Measurements from ENCODE around the gene ADAM33. TPM values are rescaled to one million over a fixed set of nuclear protein-coding genes. Genes with fewer than 3 reads are reported as not detected.
A peak's percentile ranks its signal among the peaks of the same experiment; 100 is the strongest.

The ADAM33 gene
- total RNA-seq, 1 experiment from 2014 or later: not detected

- TF ChIP-seq, protein P1, sequence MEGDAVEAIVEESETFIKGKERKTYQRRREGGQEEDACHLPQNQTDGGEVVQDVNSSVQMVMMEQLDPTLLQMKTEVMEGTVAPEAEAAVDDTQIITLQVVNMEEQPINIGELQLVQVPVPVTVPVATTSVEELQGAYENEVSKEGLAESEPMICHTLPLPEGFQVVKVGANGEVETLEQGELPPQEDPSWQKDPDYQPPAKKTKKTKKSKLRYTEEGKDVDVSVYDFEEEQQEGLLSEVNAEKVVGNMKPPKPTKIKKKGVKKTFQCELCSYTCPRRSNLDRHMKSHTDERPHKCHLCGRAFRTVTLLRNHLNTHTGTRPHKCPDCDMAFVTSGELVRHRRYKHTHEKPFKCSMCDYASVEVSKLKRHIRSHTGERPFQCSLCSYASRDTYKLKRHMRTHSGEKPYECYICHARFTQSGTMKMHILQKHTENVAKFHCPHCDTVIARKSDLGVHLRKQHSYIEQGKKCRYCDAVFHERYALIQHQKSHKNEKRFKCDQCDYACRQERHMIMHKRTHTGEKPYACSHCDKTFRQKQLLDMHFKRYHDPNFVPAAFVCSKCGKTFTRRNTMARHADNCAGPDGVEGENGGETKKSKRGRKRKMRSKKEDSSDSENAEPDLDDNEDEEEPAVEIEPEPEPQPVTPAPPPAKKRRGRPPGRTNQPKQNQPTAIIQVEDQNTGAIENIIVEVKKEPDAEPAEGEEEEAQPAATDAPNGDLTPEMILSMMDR (conservative IDR thresholded peaks at IDR 0.05): no peak
- no peak for TF ChIP-seq EZH2 (IDR thresholded peaks at IDR 0.05; ENCODE audit: low read depth)
- CTCF ChIA-PET: interaction anchor here (2.6 kb wide), 1 partner anchor 149 kb away, joined by 14 read pairs; no protein-coding TSS in a partner anchor
These were observed 30.6 kb upstream of the ADAM33 start, which contains the start of gene SIGLEC1 for GRCh38 chr20:3712279-3712873. TSS of gene SIGLEC1 (minus strand) at chr20:3712600. CDS start at chr20:3707128, 5,472 bp downstream.

DNA sequence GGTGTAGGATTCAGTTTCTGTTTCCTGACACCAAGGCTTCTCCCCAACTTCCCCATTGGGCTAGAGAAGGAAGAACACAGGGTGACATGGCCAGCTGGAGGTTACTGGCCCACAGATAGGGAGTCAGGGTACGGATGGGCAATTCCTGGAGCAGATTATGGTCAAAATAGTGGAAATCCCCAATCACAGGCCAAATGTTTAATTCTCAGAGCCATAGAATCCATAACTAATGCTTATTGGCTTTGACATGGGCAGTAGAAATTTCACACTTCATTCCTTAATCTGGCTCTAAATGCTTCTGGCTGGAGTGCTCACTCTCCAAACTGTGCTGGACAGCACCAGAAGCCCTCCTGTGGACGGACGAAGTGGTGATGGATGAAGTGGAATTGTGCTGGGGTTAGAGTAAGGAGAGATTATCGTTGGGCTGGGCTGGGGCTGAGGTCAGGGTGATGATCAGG is 29.7 kb upstream of the ADAM33 start:
- H3K4me2 ChIP-seq: no peak overlapping the region
- no peaks in the 10 kb centered on the region for H3K79me2 ChIP-seq (ENCODE audit: low read depth)
- TF ChIP-seq, protein P1 (conservative IDR thresholded peaks at IDR 0.05): no peak
- TF ChIP-seq EZH2 (IDR thresholded peaks at IDR 0.05; ENCODE audit: low read depth): no peak
- H3K4me3 ChIP-seq: no peak overlapping the region
- no peaks in the 10 kb centered on the region for H3K9me2 ChIP-seq (ENCODE audit: insufficient read depth)
- H3K27me3 ChIP-seq (ENCODE audit: insufficient read depth, low read depth): no peaks in the 10 kb centered on the region
- no peaks in the 10 kb centered on the region for H3F3A ChIP-seq (ENCODE audit: insufficient read depth, low read depth)
- no peaks in the 10 kb centered on the region for H4K20me1 ChIP-seq (ENCODE audit: insufficient read depth)
- no peaks in the 10 kb centered on the region for H3K9me3 ChIP-seq (ENCODE audit: insufficient read depth, low read depth)
- H3K27ac ChIP-seq: no peak overlapping the region
- BruUV-seq (replicated peaks): no TSS peak
- ChIA-PET POLR2A (ENCODE audit: unreplicated experiment) (no interaction called here), CTCF (interaction anchor here (0.6 to 2.6 kb wide), 6 partner anchors 14 to 192 kb away, joined by 4 to 14 read pairs (median 8); partner anchors contain the start of gene ADAM33)
- no peak for DNase-seq
- H3K36me3 ChIP-seq (ENCODE audit: low read depth): no peaks in the 10 kb centered on the region
- intact Hi-C loops (cut with micrococcal nuclease; ENCODE audit: unreplicated experiment): loop anchor here (1.0 to 10.0 kb wide), 2 partner anchors 133 to 148 kb away; partner anchors contain the start of gene MAVS
- no peak overlapping the region for H2AFZ ChIP-seq
- no peaks in the 10 kb centered on the region for H3K4me1 ChIP-seq (replicated peaks; ENCODE audit: insufficient read depth)

More at GRCh38 chr20:3712279-3712873, 30.6 kb upstream of the ADAM33 start, which contains the start of gene SIGLEC1:
- intact Hi-C loops (cut with micrococcal nuclease; ENCODE audit: unreplicated experiment): loop anchor here (10.0 kb wide), 1 partner anchor 132 kb away; the partner anchor contains the start of gene MAVS
- no peak within 1 kb of the TSS for H3K4me3 ChIP-seq
- no peak within 1 kb of the TSS for H3K4me2 ChIP-seq
- H4K20me1 ChIP-seq (ENCODE audit: insufficient read depth): no peaks in the 10 kb centered on the region
- no peaks in the 10 kb centered on the region for H3F3A ChIP-seq (ENCODE audit: insufficient read depth, low read depth)
- no peak for DNase-seq
- POLR2A ChIA-PET (ENCODE audit: unreplicated experiment): no interaction called here
- no peaks in the 10 kb centered on the region for H3K79me2 ChIP-seq (ENCODE audit: low read depth)
- H3K9me2 ChIP-seq (ENCODE audit: insufficient read depth): no peaks in the 10 kb centered on the region
- H3K4me1 ChIP-seq (replicated peaks; ENCODE audit: insufficient read depth): no peaks in the 10 kb centered on the region
- no TSS peak for BruUV-seq (replicated peaks)
- H3K36me3 ChIP-seq (ENCODE audit: low read depth): no peaks in the 10 kb centered on the region
- no peaks in the 10 kb centered on the region for H3K27me3 ChIP-seq (ENCODE audit: insufficient read depth, low read depth)
- no peaks in the 10 kb centered on the region for H3K9me3 ChIP-seq (ENCODE audit: insufficient read depth, low read depth)
- no peak within 1 kb of the TSS for H2AFZ ChIP-seq
- H3K27ac ChIP-seq: no peak within 1 kb of the TSS

- DNase-seq: peak in 1 of 2 experiments; percentile 70
- no TSS peak for BruUV-seq (replicated peaks)
- Histone ChIP-seq H3F3A (ENCODE audit: insufficient read depth, low read depth) (no peaks in the 10 kb centered on the region), H3K4me3 (no peak overlapping the region), H4K20me1 (ENCODE audit: insufficient read depth) (no peaks in the 10 kb centered on the region), H3K79me2 (ENCODE audit: low read depth) (no peaks in the 10 kb centered on the region), H3K4me1 (replicated peaks; ENCODE audit: insufficient read depth) (no peaks in the 10 kb centered on the region), H3K9me3 (ENCODE audit: insufficient read depth, low read depth) (no peaks in the 10 kb centered on the region), H3K36me3 (ENCODE audit: low read depth) (no peaks in the 10 kb centered on the region), H3K27ac (no peak overlapping the region), H3K9me2 (ENCODE audit: insufficient read depth) (no peaks in the 10 kb centered on the region), H3K4me2 (no peak overlapping the region), H2AFZ (no peak overlapping the region), H3K27me3 (ENCODE audit: insufficient read depth, low read depth) (no peaks in the 10 kb centered on the region)
- ChIA-PET CTCF (interaction anchor here (0.5 to 2.6 kb wide), 9 partner anchors 8 to 206 kb away, joined by 3 to 14 read pairs (median 4); partner anchors contain the start of gene ADAM33), POLR2A (ENCODE audit: unreplicated experiment) (no interaction called here)
- intact Hi-C loops (cut with micrococcal nuclease; ENCODE audit: unreplicated experiment): loop anchor here (1.0 to 10.0 kb wide), 3 partner anchors 35 to 148 kb away; partner anchors contain the start of gene MAVS
- no peak for TF ChIP-seq EZH2 (IDR thresholded peaks at IDR 0.05; ENCODE audit: low read depth)
- TF ChIP-seq, protein P1 (conservative IDR thresholded peaks at IDR 0.05): peak; percentile 96
These were observed 29.1 kb upstream of the ADAM33 start for GRCh38 chr20:3710703-3711483.
